GM23338 (cell line): ENCODE measurements around the gene RUVBL2. TPM values are rescaled to one million over a fixed set of nuclear protein-coding genes. Genes with fewer than 3 reads are reported as not detected.

Source experiments
- ATAC-seq: fragments of 200-7000 bp; cut with Tn5 transposase; 3 replicates; pipeline ENCODE4 v1.9.1; 2020
- DNase-seq: peaks from one replicate; pipeline ENCODE4 v3.0.0-alpha.2; 2015; ENCODE audit warnings: low spot score
- H2AFZ ChIP-seq: fragments of 200-600 bp; sonication (generic); 2 replicates; pipeline ENCODE4 v1.8.0; 2016; ENCODE audit warnings: antibody characterized with exemption, mild to moderate bottlenecking, moderate library complexity
- H3F3A ChIP-seq: fragments of 200-600 bp; sonication (generic); replicated peaks from 2 replicates; pipeline ENCODE4 v1.8.0; 2017; ENCODE audit warnings: antibody characterized with exemption, mixed run types, low read depth
- H3K27ac ChIP-seq: fragments of 200-600 bp; sonication (generic); 2 replicates; pipeline ENCODE4 v1.6.1; 2016; ENCODE audit warnings: low read depth
- H3K27me3 ChIP-seq: fragments of 200-600 bp; sonication (generic); 2 replicates; pipeline ENCODE4 v1.8.0; 2016; ENCODE audit warnings: mild to moderate bottlenecking, mixed run types, moderate library complexity; ENCODE audit not compliant: insufficient read depth
- H3K36me3 ChIP-seq: fragments of 200-600 bp; sonication (generic); 2 replicates; pipeline ENCODE4 v1.8.0; 2016; ENCODE audit warnings: mild to moderate bottlenecking; ENCODE audit not compliant: insufficient read depth
- H3K4me1 ChIP-seq: fragments of 200-600 bp; sonication (generic); 2 replicates; pipeline ENCODE4 v1.8.0; 2016; ENCODE audit warnings: mild to moderate bottlenecking, moderate library complexity; ENCODE audit not compliant: insufficient read depth
- H3K4me2 ChIP-seq: fragments of 200-600 bp; sonication (generic); 2 replicates; pipeline ENCODE4 v1.7.1; 2017; ENCODE audit warnings: mixed run types
- H3K4me3 ChIP-seq: fragments of 200-600 bp; sonication (generic); 2 replicates; pipeline ENCODE4 v1.6.1; 2016; ENCODE audit warnings: mixed run types
- H3K79me2 ChIP-seq: fragments of 200-600 bp; sonication (generic); replicated peaks from 2 replicates; pipeline ENCODE4 v1.8.0; 2017; ENCODE audit warnings: mild to moderate bottlenecking; ENCODE audit not compliant: insufficient read depth
- H3K9me2 ChIP-seq: fragments of 200-600 bp; sonication (generic); 2 replicates; pipeline ENCODE4 v1.8.0; 2017; ENCODE audit not compliant: insufficient read depth
- H4K20me1 ChIP-seq: fragments of 200-600 bp; sonication (generic); replicated peaks from 2 replicates; pipeline ENCODE4 v1.8.0; 2017; ENCODE audit warnings: mild to moderate bottlenecking; ENCODE audit not compliant: insufficient read depth
- H3K27ac Mint-ChIP-seq: 2 replicates; pipeline ENCODE4 v1.8.0; 2020; ENCODE audit warnings: inconsistent platforms, mild to moderate bottlenecking, moderate library complexity, mixed read lengths
- H3K27me3 Mint-ChIP-seq: 3 replicates; pipeline ENCODE4 v1.8.0; 2022; ENCODE audit warnings: low read depth, mild to moderate bottlenecking, moderate library complexity, mixed read lengths, inconsistent platforms; ENCODE audit not compliant: insufficient read depth, poor library complexity
- H3K36me3 Mint-ChIP-seq: 3 replicates; pipeline ENCODE4 v1.8.0; 2021; ENCODE audit warnings: low read depth, mild to moderate bottlenecking, inconsistent platforms, moderate library complexity, mixed read lengths
- H3K4me1 Mint-ChIP-seq: 3 replicates; pipeline ENCODE4 v1.8.0; 2020; ENCODE audit warnings: mild to moderate bottlenecking, inconsistent platforms, mixed read lengths
- H3K4me3 Mint-ChIP-seq: 3 replicates; pipeline ENCODE4 v1.8.0; 2021; ENCODE audit warnings: moderate library complexity, mild to moderate bottlenecking, inconsistent platforms, mixed read lengths
- H3K9me3 Mint-ChIP-seq: 3 replicates; pipeline ENCODE4 v1.8.0; 2020; ENCODE audit warnings: moderate library complexity, mild to moderate bottlenecking, inconsistent platforms, mixed read lengths
- CREB1 ChIP-seq: fragments of 250-450 bp; sonication (Bioruptor Pico); IDR thresholded peaks from 2 replicates; pipeline ENCODE4 v1.5.0; 2020; ENCODE audit warnings: low read depth, mild to moderate bottlenecking, moderate library complexity
- EZH2 ChIP-seq: fragments of 200-600 bp; sonication (generic); IDR thresholded peaks from one replicate; pipeline ENCODE4 v1.8.0; 2017; ENCODE audit warnings: antibody characterized with exemption, mild to moderate bottlenecking, low read depth; ENCODE audit not compliant: unreplicated experiment
- EZH2phosphoT487 ChIP-seq: fragments of 200-600 bp; sonication (generic); IDR thresholded peaks from one replicate; pipeline ENCODE4 v1.8.1; 2018; ENCODE audit warnings: antibody characterized with exemption; ENCODE audit not compliant: unreplicated experiment
- JUNB ChIP-seq: IDR thresholded peaks from one replicate; pipeline ENCODE4 v1.6.1; 2016; ENCODE audit warnings: antibody characterized with exemption; ENCODE audit not compliant: unreplicated experiment
- POLR2AphosphoS5 ChIP-seq: IDR thresholded peaks from 2 replicates; pipeline ENCODE4 v1.6.1; 2016; ENCODE audit warnings: antibody characterized with exemption, low read depth
- ZNF331 ChIP-seq: fragments of 250-450 bp; sonication (Bioruptor Pico); IDR thresholded peaks from 2 replicates; pipeline ENCODE4 v1.5.0; 2020; ENCODE audit warnings: low read depth, mild to moderate bottlenecking, moderate library complexity
- polyA plus RNA-seq: library from polyadenylated mRNA; unstranded; fragments of >200 nt; fragmentation: Nextera tagmentation; extraction: Ambion mirVana; gene quantifications from 2 replicates; pipeline ENCODE4 v1.2.1, GENCODE V29; 2016
- total RNA-seq: library from RNA; depleted of rRNA; stranded (reverse); fragments of >200 nt; shearing (Covaris generic); gene quantifications from 2 replicates; pipeline ENCODE4 v1.2.3, GENCODE V29; 2014
- TF ChIP-seq, protein P1 (sequence below): fragments of 250-450 bp; sonication (Bioruptor Pico); IDR thresholded peaks from 2 replicates; pipeline ENCODE4 v1.5.0; 2020; ENCODE audit warnings: mild to moderate bottlenecking, moderate library complexity
- TF ChIP-seq, protein P2 (sequence below): IDR thresholded peaks from 2 replicates; pipeline ENCODE4 v1.6.1; 2016; ENCODE audit warnings: antibody characterized with exemption

RUVBL2 gene
- total and polyA plus RNA-seq, 2 experiments from 2014 or later, result 196 to 252 TPM

DNA sequence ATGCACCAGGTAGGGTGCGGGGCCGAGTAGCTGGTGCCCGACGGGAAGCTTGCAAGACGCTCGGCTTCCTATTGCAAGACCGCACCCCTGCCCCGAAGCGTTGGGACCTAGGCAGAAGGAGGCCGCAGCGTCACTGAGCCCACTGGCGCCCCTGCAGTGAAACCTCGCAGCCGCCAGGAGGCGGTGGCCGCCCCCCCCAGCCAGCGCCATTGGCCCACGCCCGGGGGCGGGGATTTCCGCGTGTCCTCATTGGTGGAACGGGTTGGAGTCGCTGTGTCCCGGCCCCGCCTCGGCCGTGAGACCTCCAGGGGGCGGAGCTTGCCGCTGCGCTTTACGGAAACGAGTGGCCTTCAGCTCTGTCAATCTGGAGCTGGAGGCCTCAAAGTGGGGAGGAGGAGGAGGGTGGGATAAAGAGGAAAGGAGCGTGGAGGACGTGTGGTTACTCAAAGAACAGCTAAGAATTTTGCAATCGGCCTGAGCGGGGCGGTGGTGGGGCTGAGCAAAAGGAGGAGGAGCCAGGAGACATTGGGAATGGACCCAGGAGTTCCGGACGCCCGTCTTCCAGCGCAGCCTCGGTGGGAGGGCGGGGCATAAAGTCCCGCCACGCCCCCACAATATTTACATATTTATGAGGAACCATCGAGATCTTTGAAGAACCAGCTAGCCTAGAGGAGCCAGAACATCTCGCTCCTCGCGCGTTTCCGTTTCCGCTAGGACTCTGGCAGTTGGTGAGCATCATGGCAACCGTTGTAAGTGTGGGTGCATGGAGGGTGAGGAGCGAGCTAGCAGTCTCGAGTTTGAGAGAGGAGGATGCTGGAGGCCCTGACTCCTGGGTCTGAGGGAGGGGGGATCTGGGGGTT is at the start of gene RUVBL2, which contains the start of gene GYS1 (continued):
- peak; percentile 97 for TF ChIP-seq POLR2AphosphoS5

DNA sequence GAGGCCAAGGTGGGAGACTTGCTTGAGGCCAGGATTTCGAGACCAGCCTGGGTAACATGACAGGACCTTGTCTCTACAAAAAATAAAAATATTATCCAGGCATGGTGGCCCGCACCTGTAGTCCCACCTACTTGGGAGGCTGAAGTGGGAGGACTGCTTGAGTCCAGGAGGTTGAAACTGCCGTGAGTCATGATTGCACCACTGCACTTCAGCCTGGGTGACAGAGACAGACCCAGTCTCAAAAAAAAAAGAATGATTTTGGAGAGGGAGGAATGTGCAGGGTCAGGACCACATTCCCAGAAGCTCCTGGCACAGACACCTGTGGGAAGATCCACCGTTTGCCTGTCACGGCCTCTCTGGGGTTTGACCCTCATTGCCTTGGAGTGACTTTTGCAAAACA is 48.3 kb upstream of the RUVBL2 start:
- Histone ChIP-seq H3K9me2 (no peaks in the 10 kb centered on the region), H3K79me2 (no peaks in the 10 kb centered on the region), H4K20me1 (no peaks in the 10 kb centered on the region), H3K4me3 (no peak overlapping the region), H3K36me3 (no peaks in the 10 kb centered on the region), H3F3A (no peaks in the 10 kb centered on the region), H2AFZ (no peak overlapping the region), H3K27me3 (no peaks in the 10 kb centered on the region), H3K4me2 (no peak overlapping the region), H3K4me1 (no peaks in the 10 kb centered on the region), H3K27ac (no peak overlapping the region)
- DNase-seq (no peak), ATAC-seq (no peak)
- peaks cover 26% of the 10 kb centered on the region for H3K9me3 Mint-ChIP-seq
- no peak overlapping the region for H3K27ac Mint-ChIP-seq
- H3K4me1 Mint-ChIP-seq, result no peaks in the 10 kb centered on the region
- peaks cover 15% of the 10 kb centered on the region for H3K27me3 Mint-ChIP-seq
- TF ChIP-seq JUNB (no peak), ZNF331 (no peak), EZH2phosphoT487 (no peak), CREB1 (CRISPR knock-in tag) (no peak)
- peaks cover 28% of the 10 kb centered on the region for H3K36me3 Mint-ChIP-seq
- H3K4me3 Mint-ChIP-seq, result no peak overlapping the region

DNA sequence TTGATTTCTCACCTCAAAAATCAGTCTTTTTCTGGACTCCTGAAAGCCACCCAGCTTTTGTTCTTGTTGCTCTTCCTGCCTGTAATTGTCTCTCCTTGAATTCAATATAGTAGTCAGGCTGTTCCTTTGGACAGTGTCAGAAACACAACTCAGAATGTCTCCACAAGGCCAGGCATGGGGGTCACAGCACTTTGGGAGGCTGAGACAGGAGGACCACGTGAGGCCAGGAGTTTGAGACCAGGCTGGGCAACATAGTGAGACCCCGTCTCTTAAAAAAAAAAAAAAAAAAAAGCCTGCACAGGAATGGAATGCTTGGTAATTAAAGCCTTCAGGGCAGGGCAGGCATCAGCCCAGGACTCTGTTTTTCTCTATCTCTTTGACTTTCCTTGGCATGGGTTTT is 47.9 kb upstream of the RUVBL2 start:
- no peak for DNase-seq
- Mint-ChIP-seq H3K36me3 (peaks cover 24% of the 10 kb centered on the region), H3K9me3 (peaks cover 26% of the 10 kb centered on the region), H3K27me3 (peaks cover 15% of the 10 kb centered on the region), H3K4me1 (no peaks in the 10 kb centered on the region), H3K4me3 (no peak overlapping the region), H3K27ac (no peak overlapping the region)
- Histone ChIP-seq H3F3A (no peaks in the 10 kb centered on the region), H3K27me3 (no peaks in the 10 kb centered on the region), H3K27ac (no peak overlapping the region), H3K4me1 (no peaks in the 10 kb centered on the region), H2AFZ (no peak overlapping the region), H3K36me3 (no peaks in the 10 kb centered on the region), H3K9me2 (no peaks in the 10 kb centered on the region), H3K4me3 (no peak overlapping the region), H3K79me2 (no peaks in the 10 kb centered on the region), H4K20me1 (no peaks in the 10 kb centered on the region), H3K4me2 (no peak overlapping the region)
- no peak for ATAC-seq
- TF ChIP-seq CREB1 (CRISPR knock-in tag), result no peak
- TF ChIP-seq EZH2, result no peak
- no peak for TF ChIP-seq JUNB
- TF ChIP-seq, protein P1, sequence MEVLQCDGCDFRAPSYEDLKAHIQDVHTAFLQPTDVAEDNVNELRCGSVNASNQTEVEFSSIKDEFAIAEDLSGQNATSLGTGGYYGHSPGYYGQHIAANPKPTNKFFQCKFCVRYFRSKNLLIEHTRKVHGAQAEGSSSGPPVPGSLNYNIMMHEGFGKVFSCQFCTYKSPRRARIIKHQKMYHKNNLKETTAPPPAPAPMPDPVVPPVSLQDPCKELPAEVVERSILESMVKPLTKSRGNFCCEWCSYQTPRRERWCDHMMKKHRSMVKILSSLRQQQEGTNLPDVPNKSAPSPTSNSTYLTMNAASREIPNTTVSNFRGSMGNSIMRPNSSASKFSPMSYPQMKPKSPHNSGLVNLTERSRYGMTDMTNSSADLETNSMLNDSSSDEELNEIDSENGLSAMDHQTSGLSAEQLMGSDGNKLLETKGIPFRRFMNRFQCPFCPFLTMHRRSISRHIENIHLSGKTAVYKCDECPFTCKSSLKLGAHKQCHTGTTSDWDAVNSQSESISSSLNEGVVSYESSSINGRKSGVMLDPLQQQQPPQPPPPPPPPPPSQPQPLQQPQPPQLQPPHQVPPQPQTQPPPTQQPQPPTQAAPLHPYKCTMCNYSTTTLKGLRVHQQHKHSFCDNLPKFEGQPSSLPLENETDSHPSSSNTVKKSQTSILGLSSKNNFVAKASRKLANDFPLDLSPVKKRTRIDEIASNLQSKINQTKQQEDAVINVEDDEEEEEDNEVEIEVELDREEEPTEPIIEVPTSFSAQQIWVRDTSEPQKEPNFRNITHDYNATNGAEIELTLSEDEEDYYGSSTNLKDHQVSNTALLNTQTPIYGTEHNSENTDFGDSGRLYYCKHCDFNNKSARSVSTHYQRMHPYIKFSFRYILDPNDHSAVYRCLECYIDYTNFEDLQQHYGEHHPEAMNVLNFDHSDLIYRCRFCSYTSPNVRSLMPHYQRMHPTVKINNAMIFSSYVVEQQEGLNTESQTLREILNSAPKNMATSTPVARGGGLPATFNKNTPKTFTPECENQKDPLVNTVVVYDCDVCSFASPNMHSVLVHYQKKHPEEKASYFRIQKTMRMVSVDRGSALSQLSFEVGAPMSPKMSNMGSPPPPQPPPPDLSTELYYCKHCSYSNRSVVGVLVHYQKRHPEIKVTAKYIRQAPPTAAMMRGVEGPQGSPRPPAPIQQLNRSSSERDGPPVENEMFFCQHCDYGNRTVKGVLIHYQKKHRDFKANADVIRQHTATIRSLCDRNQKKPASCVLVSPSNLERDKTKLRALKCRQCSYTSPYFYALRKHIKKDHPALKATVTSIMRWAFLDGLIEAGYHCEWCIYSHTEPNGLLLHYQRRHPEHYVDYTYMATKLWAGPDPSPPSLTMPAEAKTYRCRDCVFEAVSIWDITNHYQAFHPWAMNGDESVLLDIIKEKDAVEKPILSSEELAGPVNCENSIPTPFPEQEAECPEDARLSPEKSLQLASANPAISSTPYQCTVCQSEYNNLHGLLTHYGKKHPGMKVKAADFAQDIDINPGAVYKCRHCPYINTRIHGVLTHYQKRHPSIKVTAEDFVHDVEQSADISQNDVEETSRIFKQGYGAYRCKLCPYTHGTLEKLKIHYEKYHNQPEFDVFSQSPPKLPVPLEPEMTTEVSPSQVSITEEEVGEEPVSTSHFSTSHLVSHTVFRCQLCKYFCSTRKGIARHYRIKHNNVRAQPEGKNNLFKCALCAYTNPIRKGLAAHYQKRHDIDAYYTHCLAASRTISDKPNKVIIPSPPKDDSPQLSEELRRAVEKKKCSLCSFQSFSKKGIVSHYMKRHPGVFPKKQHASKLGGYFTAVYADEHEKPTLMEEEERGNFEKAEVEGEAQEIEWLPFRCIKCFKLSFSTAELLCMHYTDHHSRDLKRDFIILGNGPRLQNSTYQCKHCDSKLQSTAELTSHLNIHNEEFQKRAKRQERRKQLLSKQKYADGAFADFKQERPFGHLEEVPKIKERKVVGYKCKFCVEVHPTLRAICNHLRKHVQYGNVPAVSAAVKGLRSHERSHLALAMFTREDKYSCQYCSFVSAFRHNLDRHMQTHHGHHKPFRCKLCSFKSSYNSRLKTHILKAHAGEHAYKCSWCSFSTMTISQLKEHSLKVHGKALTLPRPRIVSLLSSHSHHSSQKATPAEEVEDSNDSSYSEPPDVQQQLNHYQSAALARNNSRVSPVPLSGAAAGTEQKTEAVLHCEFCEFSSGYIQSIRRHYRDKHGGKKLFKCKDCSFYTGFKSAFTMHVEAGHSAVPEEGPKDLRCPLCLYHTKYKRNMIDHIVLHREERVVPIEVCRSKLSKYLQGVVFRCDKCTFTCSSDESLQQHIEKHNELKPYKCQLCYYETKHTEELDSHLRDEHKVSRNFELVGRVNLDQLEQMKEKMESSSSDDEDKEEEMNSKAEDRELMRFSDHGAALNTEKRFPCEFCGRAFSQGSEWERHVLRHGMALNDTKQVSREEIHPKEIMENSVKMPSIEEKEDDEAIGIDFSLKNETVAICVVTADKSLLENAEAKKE, result no peak
- TF ChIP-seq, protein P2, sequence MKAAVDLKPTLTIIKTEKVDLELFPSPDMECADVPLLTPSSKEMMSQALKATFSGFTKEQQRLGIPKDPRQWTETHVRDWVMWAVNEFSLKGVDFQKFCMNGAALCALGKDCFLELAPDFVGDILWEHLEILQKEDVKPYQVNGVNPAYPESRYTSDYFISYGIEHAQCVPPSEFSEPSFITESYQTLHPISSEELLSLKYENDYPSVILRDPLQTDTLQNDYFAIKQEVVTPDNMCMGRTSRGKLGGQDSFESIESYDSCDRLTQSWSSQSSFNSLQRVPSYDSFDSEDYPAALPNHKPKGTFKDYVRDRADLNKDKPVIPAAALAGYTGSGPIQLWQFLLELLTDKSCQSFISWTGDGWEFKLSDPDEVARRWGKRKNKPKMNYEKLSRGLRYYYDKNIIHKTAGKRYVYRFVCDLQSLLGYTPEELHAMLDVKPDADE, result no peak
